Hindlimb muscle (tissue), 1 donor: ENCODE results near the gene CUEDC1. TPM values are rescaled to one million over a fixed set of nuclear protein-coding genes. Genes with fewer than 3 reads are reported as not detected.

ENCODE experiments used
- DNase-seq: peaks from one replicate; pipeline ENCODE4 v3.0.0-alpha.2; 2013
- polyA plus RNA-seq: library from polyadenylated mRNA; unstranded; fragments of 120-200 nt; gene quantifications from one replicate; pipeline ENCODE4 v1.2.1, GENCODE V29; 2013; ENCODE audit not compliant: insufficient read length

The CUEDC1 gene
- polyA plus RNA-seq, 1 donor = 54.0 TPM

GRCh38 chr17:57957120-57957850 is 2.1 kb upstream of the CUEDC1 start:
- no peak for DNase-seq

- DNase-seq = no peak
These were observed 1.3 kb upstream of the CUEDC1 start for GRCh38 chr17:57956291-57957119.

GRCh38 chr17:57954397-57955182 is 622 bp downstream of the CUEDC1 start:
- peak; percentile 75 for DNase-seq

- no peak for DNase-seq
These were observed 1.4 kb downstream of the CUEDC1 start for GRCh38 chr17:57953705-57954396.

- no peak for DNase-seq
These were observed 2.0 kb downstream of the CUEDC1 start for GRCh38 chr17:57953219-57953618.

- no peak for DNase-seq
These were observed 5.6 kb downstream of the CUEDC1 start for GRCh38 chr17:57949649-57950048.

GRCh38 chr17:57948555-57949420 is 6.4 kb downstream of the CUEDC1 start:
- DNase-seq = no peak

- no peak for DNase-seq
These were observed 7.0 kb downstream of the CUEDC1 start for GRCh38 chr17:57948169-57948554.

- DNase-seq = no peak
These were observed 7.8 kb downstream of the CUEDC1 start for GRCh38 chr17:57947369-57947768.

- peak; percentile 61 for DNase-seq
These were observed 8.3 kb downstream of the CUEDC1 start for GRCh38 chr17:57946798-57947358.

- no peak for DNase-seq
These were observed 9.0 kb downstream of the CUEDC1 start for GRCh38 chr17:57945996-57946797.

GRCh38 chr17:57944908-57945307 is 10.3 kb downstream of the CUEDC1 start:
- DNase-seq = no peak

GRCh38 chr17:57943645-57944044 is 11.6 kb downstream of the CUEDC1 start:
- no peak for DNase-seq

GRCh38 chr17:57943140-57943539 is 12.1 kb downstream of the CUEDC1 start:
- no peak for DNase-seq

GRCh38 chr17:57941384-57942370 is 13.5 kb downstream of the CUEDC1 start:
- no peak for DNase-seq

- DNase-seq = no peak
These were observed 14.4 kb downstream of the CUEDC1 start for GRCh38 chr17:57940653-57941329.

GRCh38 chr17:57940231-57940630 is 15.0 kb downstream of the CUEDC1 start:
- no peak for DNase-seq

GRCh38 chr17:57939797-57940196 is 15.4 kb downstream of the CUEDC1 start:
- DNase-seq = no peak
